Neural progenitor cell (in vitro differentiated cells): Measurements from ENCODE around the gene NAV1. TPM values are rescaled to one million over a fixed set of nuclear protein-coding genes. Genes with fewer than 3 reads are reported as not detected.
"Not testable (repeated sequence)": the region's sequence is repeated elsewhere in the genome, so short reads cannot be mapped to it uniquely, and the experiment has no call there.

Experiments used
- DNase-seq: peaks from one replicate; pipeline ENCODE4 v3.0.0-alpha.2; 2016; ENCODE audit warnings: low spot score
- H2AFZ ChIP-seq: fragments of 200-600 bp; sonication (generic); replicated peaks from 2 replicates; pipeline ENCODE4 v1.6.1; 2016; ENCODE audit warnings: antibody characterized with exemption
- H3F3A ChIP-seq: fragments of 200-600 bp; sonication (generic); 2 replicates; pipeline ENCODE4 v1.6.1; 2016; ENCODE audit warnings: antibody characterized with exemption, low read depth
- H3K27ac ChIP-seq: fragments of 200-600 bp; sonication (generic); 2 replicates; pipeline ENCODE4 v1.5.1; 2016; ENCODE audit warnings: mild to moderate bottlenecking
- H3K27me3 ChIP-seq: fragments of 200-600 bp; sonication (generic); 2 replicates; pipeline ENCODE4 v1.6.1; 2016; ENCODE audit warnings: mild to moderate bottlenecking, moderate library complexity
- H3K36me3 ChIP-seq: fragments of 200-600 bp; sonication (generic); 2 replicates; pipeline ENCODE4 v1.5.1; 2016
- H3K4me1 ChIP-seq: fragments of 200-600 bp; sonication (generic); 2 replicates; pipeline ENCODE4 v1.6.1; 2016; ENCODE audit warnings: mixed run types
- H3K4me2 ChIP-seq: fragments of 200-600 bp; sonication (generic); 2 replicates; pipeline ENCODE4 v1.6.1; 2016
- H3K4me3 ChIP-seq: fragments of 200-600 bp; sonication (generic); 2 replicates; pipeline ENCODE4 v1.5.1; 2016
- H3K79me2 ChIP-seq: fragments of 200-600 bp; sonication (generic); 2 replicates; pipeline ENCODE4 v1.6.1; 2016; ENCODE audit warnings: low read depth
- H3K9ac ChIP-seq: fragments of 200-600 bp; sonication (generic); 2 replicates; pipeline ENCODE4 v1.6.1; 2016
- H3K9me3 ChIP-seq: fragments of 200-600 bp; sonication (generic); 2 replicates; pipeline ENCODE4 v1.5.1; 2016; ENCODE audit warnings: low read depth
- H4K20me1 ChIP-seq: fragments of 200-600 bp; sonication (generic); 2 replicates; pipeline ENCODE4 v1.6.1; 2016; ENCODE audit warnings: low read depth
- H3K27ac Mint-ChIP-seq: 3 replicates; pipeline ENCODE4 v1.8.0; 2021; ENCODE audit warnings: mixed read lengths
- H3K27me3 Mint-ChIP-seq: 2 replicates; pipeline ENCODE4 v1.8.0; 2022; ENCODE audit warnings: low read depth, mild to moderate bottlenecking, inconsistent platforms, moderate library complexity, mixed read lengths; ENCODE audit not compliant: insufficient read depth
- H3K36me3 Mint-ChIP-seq: 3 replicates; pipeline ENCODE4 v1.8.0; 2021; ENCODE audit warnings: mixed read lengths
- H3K4me1 Mint-ChIP-seq: 3 replicates; pipeline ENCODE4 v1.8.0; 2021; ENCODE audit warnings: mixed read lengths
- H3K4me3 Mint-ChIP-seq: 3 replicates; pipeline ENCODE4 v1.8.0; 2021; ENCODE audit warnings: mild to moderate bottlenecking, moderate library complexity, mixed read lengths
- H3K9me3 Mint-ChIP-seq: 3 replicates; pipeline ENCODE4 v1.8.0; 2020; ENCODE audit warnings: mixed read lengths
- EZH2 ChIP-seq: fragments of 200-600 bp; sonication (generic); IDR thresholded peaks from 2 replicates; pipeline ENCODE4 v1.6.1; 2017; ENCODE audit warnings: antibody characterized with exemption, mild to moderate bottlenecking, moderate library complexity
- EZH2phosphoT487 ChIP-seq: fragments of 200-600 bp; sonication (generic); IDR thresholded peaks from 2 replicates; pipeline ENCODE4 v1.6.1; 2017; ENCODE audit warnings: antibody characterized with exemption
- total RNA-seq: library from RNA; depleted of rRNA; stranded (reverse); fragments of >200 nt; gene quantifications from 2 replicates; pipeline ENCODE4 v1.2.3, GENCODE V29; 2015; ENCODE audit warnings: low replicate concordance
- TF ChIP-seq, protein P1 (sequence below): fragments of 200-600 bp; sonication (generic); IDR thresholded peaks from 2 replicates; pipeline ENCODE4 v1.5.1; 2017; ENCODE audit warnings: antibody characterized with exemption, mild to moderate bottlenecking

Gene NAV1
- total RNA-seq, 1 donor from 2014 or later = 60.7 TPM

DNA sequence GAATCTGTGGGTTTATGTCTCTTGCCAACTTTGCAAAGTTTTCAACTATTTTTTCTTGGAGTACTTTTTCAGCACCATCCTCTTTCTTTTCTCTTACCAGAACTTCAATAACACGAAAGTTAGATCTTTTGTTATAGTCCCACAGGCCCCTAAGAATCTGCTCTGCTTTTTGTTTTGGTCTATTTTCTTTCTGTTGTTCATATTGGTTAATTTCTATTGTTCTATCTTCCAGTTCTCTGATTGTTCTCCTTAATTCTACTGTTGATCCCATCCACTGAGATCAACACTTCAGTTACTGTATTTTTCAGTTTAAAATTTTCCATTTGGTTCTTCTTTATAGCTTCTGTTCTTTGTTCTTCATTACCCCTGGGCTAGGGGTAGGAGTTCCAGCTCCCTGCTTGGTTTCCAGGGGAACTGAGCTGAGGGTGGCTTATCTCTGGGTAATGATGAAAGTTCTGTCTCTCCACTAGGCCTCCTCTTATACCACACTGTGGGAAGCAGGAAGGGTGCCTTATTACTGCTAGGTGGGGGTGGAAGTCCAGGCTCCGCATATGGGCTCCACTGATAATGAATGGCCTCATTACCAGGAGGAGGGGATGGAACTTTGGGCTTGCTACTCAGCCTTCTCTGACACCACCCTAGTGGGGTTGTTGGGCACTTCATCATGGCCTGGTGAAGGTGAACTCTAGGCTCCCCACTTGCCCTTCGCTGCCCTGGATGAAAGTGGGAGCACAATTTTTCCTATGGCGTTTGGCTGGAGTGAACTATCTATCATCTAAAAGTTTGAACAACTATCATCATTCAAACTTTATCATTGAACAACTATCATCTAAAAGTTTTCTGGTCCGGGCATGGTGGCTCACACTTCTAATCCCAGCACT is 39.3 kb downstream of the NAV1 start:
- Histone ChIP-seq H3K79me2 (no peaks in the 10 kb centered on the region), H3K4me1 (peaks cover 12% of the 10 kb centered on the region), H4K20me1 (no peaks in the 10 kb centered on the region), H3F3A (peaks cover 13% of the 10 kb centered on the region), H3K4me2 (no peak overlapping the region), H3K9ac (no peak overlapping the region), H3K36me3 (no peaks in the 10 kb centered on the region), H3K9me3 (no peaks in the 10 kb centered on the region), H3K27ac (no peak overlapping the region), H3K27me3 (no peaks in the 10 kb centered on the region), H2AFZ (no peak overlapping the region), H3K4me3 (no peak overlapping the region)
- no peak overlapping the region for H3K4me3 Mint-ChIP-seq
- H3K36me3 Mint-ChIP-seq = peaks cover 2% of the 10 kb centered on the region
- peaks cover 2% of the 10 kb centered on the region for H3K27me3 Mint-ChIP-seq
- H3K27ac Mint-ChIP-seq = no peak overlapping the region
- peaks cover 8% of the 10 kb centered on the region for H3K4me1 Mint-ChIP-seq
- H3K9me3 Mint-ChIP-seq = peaks cover 3% of the 10 kb centered on the region
- TF ChIP-seq, protein P1, sequence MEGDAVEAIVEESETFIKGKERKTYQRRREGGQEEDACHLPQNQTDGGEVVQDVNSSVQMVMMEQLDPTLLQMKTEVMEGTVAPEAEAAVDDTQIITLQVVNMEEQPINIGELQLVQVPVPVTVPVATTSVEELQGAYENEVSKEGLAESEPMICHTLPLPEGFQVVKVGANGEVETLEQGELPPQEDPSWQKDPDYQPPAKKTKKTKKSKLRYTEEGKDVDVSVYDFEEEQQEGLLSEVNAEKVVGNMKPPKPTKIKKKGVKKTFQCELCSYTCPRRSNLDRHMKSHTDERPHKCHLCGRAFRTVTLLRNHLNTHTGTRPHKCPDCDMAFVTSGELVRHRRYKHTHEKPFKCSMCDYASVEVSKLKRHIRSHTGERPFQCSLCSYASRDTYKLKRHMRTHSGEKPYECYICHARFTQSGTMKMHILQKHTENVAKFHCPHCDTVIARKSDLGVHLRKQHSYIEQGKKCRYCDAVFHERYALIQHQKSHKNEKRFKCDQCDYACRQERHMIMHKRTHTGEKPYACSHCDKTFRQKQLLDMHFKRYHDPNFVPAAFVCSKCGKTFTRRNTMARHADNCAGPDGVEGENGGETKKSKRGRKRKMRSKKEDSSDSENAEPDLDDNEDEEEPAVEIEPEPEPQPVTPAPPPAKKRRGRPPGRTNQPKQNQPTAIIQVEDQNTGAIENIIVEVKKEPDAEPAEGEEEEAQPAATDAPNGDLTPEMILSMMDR = no peak
- TF ChIP-seq EZH2 = no peak
- no peak for TF ChIP-seq EZH2phosphoT487
- no peak for DNase-seq

DNA sequence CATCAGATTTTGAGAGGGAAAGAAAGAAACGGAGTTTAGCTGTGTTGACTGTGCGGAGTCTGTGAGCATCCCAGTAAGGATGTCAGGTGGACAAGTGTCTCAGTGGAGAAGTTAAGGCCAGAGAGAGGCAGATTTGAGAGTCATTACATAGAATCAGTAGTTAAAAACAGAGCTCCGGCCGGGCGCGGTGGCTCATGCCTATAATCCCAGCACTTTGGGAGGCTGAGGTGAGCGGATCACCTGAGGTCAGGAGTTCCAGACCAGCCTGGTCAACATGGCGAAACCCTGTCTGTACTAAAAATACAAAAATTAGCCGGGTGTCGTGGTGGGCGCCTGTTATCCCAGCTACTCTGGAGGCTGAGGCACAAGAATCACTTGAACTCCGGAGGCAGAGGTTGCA is 42.4 kb downstream of the NAV1 start:
- not testable (repeated sequence) for H3K27ac ChIP-seq, H3K9ac ChIP-seq, H4K20me1 ChIP-seq, H3K4me1 Mint-ChIP-seq, H3K9me3 Mint-ChIP-seq, H3K36me3 Mint-ChIP-seq, H3K4me2 ChIP-seq, H3K79me2 ChIP-seq, H3K27ac Mint-ChIP-seq, DNase-seq, H3K27me3 Mint-ChIP-seq, H2AFZ ChIP-seq, H3K4me3 ChIP-seq, H3K36me3 ChIP-seq, H3K9me3 ChIP-seq, H3K4me3 Mint-ChIP-seq, H3K27me3 ChIP-seq
- peaks cover 20% of the 10 kb centered on the region for H3K4me1 ChIP-seq
- H3F3A ChIP-seq = peaks cover 21% of the 10 kb centered on the region

DNA sequence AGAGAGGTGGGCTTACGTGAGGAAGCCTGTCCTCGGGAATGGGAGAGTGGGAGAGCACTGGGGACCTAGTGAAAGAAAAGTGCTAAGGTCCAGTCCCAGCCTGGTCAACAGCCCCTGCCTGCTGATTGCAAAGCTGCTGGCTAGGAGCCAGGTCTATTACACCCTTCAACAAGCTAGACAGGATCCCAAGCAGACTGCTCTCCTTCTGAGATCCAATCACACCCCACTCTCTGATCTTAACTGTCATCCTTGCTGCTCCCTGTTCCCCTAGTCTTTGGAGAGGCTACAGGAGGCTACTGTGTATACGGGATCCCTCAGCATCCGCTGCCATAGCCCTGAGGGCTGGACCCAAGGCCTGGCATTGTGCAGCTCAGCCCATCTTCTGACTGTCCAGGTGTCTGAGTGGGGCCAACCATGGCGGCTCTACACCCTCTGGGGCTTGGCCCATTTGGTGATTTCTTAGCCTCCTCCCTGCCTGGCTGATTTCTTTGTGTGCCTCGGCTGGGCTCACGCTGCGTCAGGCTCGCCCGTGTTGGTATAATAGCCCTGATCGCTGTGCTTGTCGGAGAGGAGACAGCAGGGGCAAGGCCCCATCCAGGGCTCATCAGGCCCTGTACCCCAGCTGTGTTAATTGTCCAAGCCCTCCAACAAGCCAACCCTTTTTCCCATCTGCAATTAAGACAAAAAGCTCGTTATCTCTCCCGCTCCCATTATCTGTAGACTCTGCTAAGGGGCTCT is 43.9 kb downstream of the NAV1 start:
- TF ChIP-seq, protein P1 = no peak
- TF ChIP-seq EZH2phosphoT487 (peak; percentile 52), EZH2 (no peak)
- peak; percentile 66 for DNase-seq
- H3K36me3 Mint-ChIP-seq = no peaks in the 10 kb centered on the region
- Histone ChIP-seq H3K36me3 (no peaks in the 10 kb centered on the region), H3F3A (peaks cover 21% of the 10 kb centered on the region), H3K79me2 (no peaks in the 10 kb centered on the region), H3K4me2 (peak overlapping the region; percentile 53), H3K4me1 (peaks cover 20% of the 10 kb centered on the region), H3K9ac (no peak overlapping the region), H4K20me1 (no peaks in the 10 kb centered on the region), H3K4me3 (no peak overlapping the region), H3K27ac (no peak overlapping the region), H2AFZ (no peak overlapping the region), H3K27me3 (no peaks in the 10 kb centered on the region), H3K9me3 (no peaks in the 10 kb centered on the region)
- H3K27ac Mint-ChIP-seq = peak overlapping the region; percentile 23
- H3K9me3 Mint-ChIP-seq = peaks cover 3% of the 10 kb centered on the region
- peaks cover 7% of the 10 kb centered on the region for H3K4me1 Mint-ChIP-seq
- H3K4me3 Mint-ChIP-seq = no peak overlapping the region
- H3K27me3 Mint-ChIP-seq = peaks cover 2% of the 10 kb centered on the region
